Measurements from ENCODE around the gene SPO11.

GRCh38 chr20:57387945-57388371, 58.4 kb downstream of the SPO11 start:
- no peak for TF ChIP-seq CTCF (IDR thresholded peaks at IDR 0.05)
- no peak for TF ChIP-seq POLR2AphosphoS5 (IDR thresholded peaks at IDR 0.05)
- TF ChIP-seq EP300 (IDR thresholded peaks at IDR 0.05) = no peak

All from esophagus muscularis mucosa (tissue), 4 donors.